Psoas muscle (tissue), 8 donors: ENCODE measurements around the gene GALNT9. TPM values are rescaled to one million over a fixed set of nuclear protein-coding genes. Genes with fewer than 3 reads are reported as not detected.

Experiments
- ATAC-seq, 4 donors: fragments of 200-7000 bp; cut with Tn5 transposase; one replicate each; pipeline ENCODE4 v1.9.1; 2020; ENCODE audit warnings: moderate library complexity in 3 of 4, mild to moderate bottlenecking in 2 of 4
- DNase-seq, 2 donors: peaks; one replicate each; pipeline ENCODE4 v3.0.0-alpha.2; 2020
- H3K27ac ChIP-seq: fragments of 200-600 bp; one replicate; pipeline ENCODE4 v1.8.0; 2022
- H3K27me3 ChIP-seq, 3 donors: fragments of 200-600 bp in 1 of 3; one replicate each; pipeline versions ENCODE4 v1.6.1 to v1.8.0; 2013 to 2022; ENCODE audit warnings: low read length in 2 of 3, mild to moderate bottlenecking in 2 of 3, moderate library complexity in 1 of 3; ENCODE audit not compliant: insufficient read depth in 3 of 3
- H3K36me3 ChIP-seq, 2 donors: fragments of 200-600 bp in 1 of 2; one replicate each; pipeline versions ENCODE4 v1.6.1 to v1.8.0; 2013 to 2022; ENCODE audit warnings: low read depth in 1 of 2, mild to moderate bottlenecking in 1 of 2, moderate library complexity in 1 of 2; ENCODE audit not compliant: insufficient read depth in 1 of 2
- H3K4me1 ChIP-seq: fragments of 200-600 bp; one replicate; pipeline ENCODE4 v1.8.0; 2022
- H3K4me3 ChIP-seq: fragments of 200-600 bp; one replicate; pipeline ENCODE4 v1.8.0; 2022; ENCODE audit warnings: mild to moderate bottlenecking
- H3K9me3 ChIP-seq: fragments of 200-600 bp; one replicate; pipeline ENCODE4 v1.8.0; 2022
- CTCF ChIP-seq: fragments of 200-600 bp; IDR thresholded peaks from one replicate; pipeline ENCODE4 v1.8.0; 2022; ENCODE audit warnings: antibody characterized with exemption
- WGBS, 3 donors: extraction: QIAGEN DNeasy Blood & Tissue Kit; methylation state at CpG; one replicate each; pipeline versions ENCODE4 v1.1.6 to v1.1.7; 2013; 5-methylcytosine and 5-hydroxymethylcytosine counted together
- intact Hi-C, 2 donors: fragments of 100-400 bp; cut with DNase I; formaldehyde crosslinking; loops; one replicate each; pipeline versions ENCODE4 v1.11.0 to v1.14.2; 2022
- polyA plus RNA-seq, 3 donors: library from polyadenylated mRNA; stranded (reverse); fragments of 200-250 nt; gene quantifications; one replicate each; pipeline ENCODE4 v1.2.3, GENCODE V29; 2013
- total RNA-seq, 4 donors: library from RNA; stranded (reverse); fragmentation: NEBNext Ultra II Directional in 2 of 4; extraction: Animal tissue kit (Norgen Biotek cat#: 25700) in 2 of 4; gene quantifications; one replicate each; pipeline versions ENCODE4 v1.2.1 to v1.2.4, GENCODE V29; 2021 to 2023
- donor health status: healthy with polysubstance abuse.
- donor health status: DM: no; HTN: no; CAD: no; lungs with moderate emphysema.
- donor health status: Bipolar disorder and iron deficiency.
- donor health status: healthy.
- donor health status: DM: yes; HTN: yes; CAD: no.
- donor health status: DM: no; HTN: no; CAD: no.
- donor health status: DM: no; HTN: no; CAD: no.
- donor health status: DM: yes; HTN: yes; CAD: no.

The GALNT9 gene
- total and polyA plus RNA-seq, 7 donors: 0.01 to 0.21 (median 0.08) TPM; not detected in 4

GRCh38 chr12:132294121-132295034, 35.0 kb downstream of the GALNT9 start:
- WGBS, 3 donors: 47 to 55% (median 54%) methylated on average over 23 to 24 of the region's 24 CpGs
- Histone ChIP-seq H3K9me3 (no peaks in the 10 kb centered on the region), H3K27ac (no peak overlapping the region), H3K36me3 (no peaks in the 10 kb centered on the region), H3K4me1 (no peaks in the 10 kb centered on the region), H3K4me3 (no peak overlapping the region), H3K27me3 (peaks cover 0 to 58% (median 11%) of the 10 kb centered on the region in 3 donors)
- no peak for TF ChIP-seq CTCF
- intact Hi-C loops: no loop called here
- ATAC-seq (no peak), DNase-seq (peak in 1 of 2 donors; percentile 43)

- 90 to 91% (median 90%) methylated on average over 32 to 33 of the region's 33 CpGs for WGBS, 3 donors
- DNase-seq: peak; percentile 13 to 40
- H3K9me3 ChIP-seq: no peaks in the 10 kb centered on the region
- ATAC-seq: no peak
- no peak for TF ChIP-seq CTCF
- no peak overlapping the region for H3K27ac ChIP-seq
- intact Hi-C loops: no loop called here
- no peak overlapping the region for H3K4me3 ChIP-seq
- peaks cover 0 to 68% (median 16%) of the 10 kb centered on the region in 3 donors for H3K27me3 ChIP-seq
- no peaks in the 10 kb centered on the region for H3K36me3 ChIP-seq
- H3K4me1 ChIP-seq: no peaks in the 10 kb centered on the region
These were observed 36.8 kb downstream of the GALNT9 start for GRCh38 chr12:132292328-132293319.

- 89 to 98% (median 95%) methylated on average over 26 to 30 of the region's 30 CpGs for WGBS, 3 donors
- H3K4me3 ChIP-seq: no peak overlapping the region
- no peak overlapping the region for H3K27ac ChIP-seq
- peak in 1 of 2 donors; percentile 36 for DNase-seq
- H3K36me3 ChIP-seq: no peaks in the 10 kb centered on the region
- no peaks in the 10 kb centered on the region for H3K9me3 ChIP-seq
- no peaks in the 10 kb centered on the region for H3K4me1 ChIP-seq
- no peak for TF ChIP-seq CTCF
- intact Hi-C loops: no loop called here
- H3K27me3 ChIP-seq: peaks cover 0 to 75% (median 17%) of the 10 kb centered on the region in 3 donors
- ATAC-seq: no peak
These were observed 37.8 kb downstream of the GALNT9 start for GRCh38 chr12:132291402-132292175.

- ATAC-seq: no peak
- WGBS, 3 donors: 91% methylated on average over 12 of the region's 12 CpGs
- intact Hi-C loops: no loop called here
- Histone ChIP-seq H3K4me1 (no peaks in the 10 kb centered on the region), H3K27ac (no peak overlapping the region), H3K36me3 (no peaks in the 10 kb centered on the region), H3K4me3 (no peak overlapping the region), H3K27me3 (peaks cover 0 to 77% (median 23%) of the 10 kb centered on the region in 3 donors), H3K9me3 (no peaks in the 10 kb centered on the region)
- no peak for TF ChIP-seq CTCF
- peak in 1 of 2 donors; percentile 5 for DNase-seq
These were observed 39.2 kb downstream of the GALNT9 start for GRCh38 chr12:132290203-132290540.
